GM10266 (cell line): Measurements from ENCODE around the gene SMPX.

Source experiments
- DNase-seq: peaks from one replicate; pipeline ENCODE4 v3.0.0; 2012; ENCODE audit errors: extremely low spot score
- TF ChIP-seq, protein P1 (sequence below): IDR thresholded peaks from 2 replicates; pipeline ENCODE4 v1.5.1; 2012; ENCODE audit warnings: mild to moderate bottlenecking, low read depth; ENCODE audit not compliant: control insufficient read depth, insufficient read depth; ENCODE audit errors: missing control alignments

SMPX gene

DNA sequence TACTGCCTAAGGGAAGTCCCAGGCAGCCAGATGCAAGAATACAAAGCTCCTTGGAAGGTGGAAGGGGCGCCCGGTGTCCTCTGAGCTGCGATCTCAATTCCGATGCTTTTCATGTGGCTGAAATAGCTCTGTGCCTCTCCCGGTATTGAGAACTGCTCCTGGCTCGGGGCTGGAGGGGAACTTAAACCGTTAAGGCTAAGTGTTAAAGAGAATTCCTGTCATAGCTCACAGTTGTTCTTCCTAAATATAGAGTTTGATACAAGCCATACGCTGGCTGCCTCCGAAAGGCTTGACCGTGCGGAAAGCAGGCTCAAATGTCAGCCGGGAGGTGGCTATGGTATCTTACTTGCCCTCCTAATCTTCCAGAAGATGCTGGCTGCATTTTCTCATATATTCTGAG is at the start of gene SMPX:
Gene SMPX (minus strand): TSS at position 157 of the 400 bp plus-strand sequence. CDS start 3,826 bp downstream, outside the sequence.
- DNase-seq, result no peak
- TF ChIP-seq, protein P1, sequence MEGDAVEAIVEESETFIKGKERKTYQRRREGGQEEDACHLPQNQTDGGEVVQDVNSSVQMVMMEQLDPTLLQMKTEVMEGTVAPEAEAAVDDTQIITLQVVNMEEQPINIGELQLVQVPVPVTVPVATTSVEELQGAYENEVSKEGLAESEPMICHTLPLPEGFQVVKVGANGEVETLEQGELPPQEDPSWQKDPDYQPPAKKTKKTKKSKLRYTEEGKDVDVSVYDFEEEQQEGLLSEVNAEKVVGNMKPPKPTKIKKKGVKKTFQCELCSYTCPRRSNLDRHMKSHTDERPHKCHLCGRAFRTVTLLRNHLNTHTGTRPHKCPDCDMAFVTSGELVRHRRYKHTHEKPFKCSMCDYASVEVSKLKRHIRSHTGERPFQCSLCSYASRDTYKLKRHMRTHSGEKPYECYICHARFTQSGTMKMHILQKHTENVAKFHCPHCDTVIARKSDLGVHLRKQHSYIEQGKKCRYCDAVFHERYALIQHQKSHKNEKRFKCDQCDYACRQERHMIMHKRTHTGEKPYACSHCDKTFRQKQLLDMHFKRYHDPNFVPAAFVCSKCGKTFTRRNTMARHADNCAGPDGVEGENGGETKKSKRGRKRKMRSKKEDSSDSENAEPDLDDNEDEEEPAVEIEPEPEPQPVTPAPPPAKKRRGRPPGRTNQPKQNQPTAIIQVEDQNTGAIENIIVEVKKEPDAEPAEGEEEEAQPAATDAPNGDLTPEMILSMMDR, result no peak

DNA sequence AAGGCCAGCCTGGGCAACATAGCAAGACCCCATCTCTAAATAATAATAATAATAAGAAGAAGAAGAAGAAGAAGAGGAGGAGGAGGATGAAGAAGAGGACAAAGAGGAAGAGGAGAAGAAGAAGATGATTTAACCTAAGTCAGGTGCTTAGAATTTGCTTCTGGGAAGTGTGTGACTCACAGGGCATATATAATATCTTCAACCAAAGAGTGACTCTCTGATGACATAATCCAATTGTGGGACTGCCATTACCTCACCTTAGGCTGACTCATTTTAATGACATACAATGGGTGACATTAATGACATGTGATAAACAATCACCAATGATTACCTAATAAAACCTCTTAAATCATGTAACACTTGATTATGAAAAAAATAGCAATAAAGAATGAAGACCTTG is 48.8 kb upstream of the SMPX start:
- no peak for DNase-seq
- TF ChIP-seq, protein P1, result no peak

DNA sequence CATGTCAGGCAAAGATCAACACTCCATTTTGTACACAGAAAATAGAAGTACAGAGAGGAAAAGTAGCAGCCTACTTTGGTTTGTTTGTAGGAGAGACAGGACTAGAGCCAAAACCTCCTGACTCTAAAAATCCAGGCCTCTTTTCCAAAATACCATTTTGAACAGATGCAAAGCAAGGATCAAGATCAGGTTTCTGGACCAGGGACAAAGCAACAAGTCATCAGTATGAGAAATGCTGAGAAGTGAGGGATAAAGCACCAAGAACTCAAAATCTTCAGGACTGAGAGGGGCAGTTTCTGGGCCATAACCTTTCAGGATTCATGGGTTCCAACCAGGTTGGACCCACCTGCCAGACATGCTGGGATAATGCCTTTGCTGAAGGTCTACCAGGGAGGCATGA is 44.9 kb upstream of the SMPX start:
- DNase-seq, result no peak
- TF ChIP-seq, protein P1, result no peak

GRCh38 chrX:21802054-21802670 is 44.2 kb upstream of the SMPX start:
- no peak for DNase-seq
- TF ChIP-seq, protein P1, result no peak

- DNase-seq, result no peak
- TF ChIP-seq, protein P1, result no peak
Measured at GRCh38 chrX:21800344-21800770, 42.4 kb upstream of the SMPX start.

GRCh38 chrX:21799767-21800166 is 41.9 kb upstream of the SMPX start:
- TF ChIP-seq, protein P1, result no peak
- no peak for DNase-seq

GRCh38 chrX:21798677-21799219 is 40.8 kb upstream of the SMPX start:
- no peak for DNase-seq
- TF ChIP-seq, protein P1, result no peak
